Keratinocyte (primary cell): ENCODE measurements around the gene KCNJ6.

ENCODE experiments used
- CTCF ChIP-seq, 3 experiments: IDR thresholded peaks in 1 of 3; conservative IDR thresholded peaks in 1 of 3; optimal IDR thresholded peaks in 1 of 3; 2 replicates in 2 of 3; 3 replicates in 1 of 3; pipeline versions ENCODE3 to v1.5.1; 2011; ENCODE audit warnings: low read length in 3 of 3, mild to moderate bottlenecking in 3 of 3, moderate library complexity in 2 of 3, control low read depth in 1 of 3, inconsistent platforms in 1 of 3; ENCODE audit not compliant: insufficient read depth in 2 of 3; ENCODE audit errors: extremely low read depth in 1 of 3
- EZH2 ChIP-seq: IDR thresholded peaks from one replicate; pipeline ENCODE4 v1.6.1; 2012; ENCODE audit warnings: inconsistent platforms, mild to moderate bottlenecking, low read length, moderate library complexity

GRCh38 chr21:37568916-37569315, 347.3 kb downstream of the KCNJ6 start:
- TF ChIP-seq EZH2 (no peak), CTCF (optimal IDR thresholded peaks at IDR 0.05 in 1 of 3, IDR thresholded peaks at IDR 0.05 in 1 of 3, conservative IDR thresholded peaks at IDR 0.05 in 1 of 3; ENCODE audit: extremely low read depth in 1 of 3, insufficient read depth in 2 of 3, low read length in 3 of 3) (no peak)
